ENCODE results near the gene PAX5.

Gene PAX5

GRCh38 chr9:36893911-36894310 is 140.2 kb downstream of the PAX5 start:
- TF ChIP-seq CTCF (IDR thresholded peaks at IDR 0.05; ENCODE audit: low read depth, low read length) = no peak

DNA sequence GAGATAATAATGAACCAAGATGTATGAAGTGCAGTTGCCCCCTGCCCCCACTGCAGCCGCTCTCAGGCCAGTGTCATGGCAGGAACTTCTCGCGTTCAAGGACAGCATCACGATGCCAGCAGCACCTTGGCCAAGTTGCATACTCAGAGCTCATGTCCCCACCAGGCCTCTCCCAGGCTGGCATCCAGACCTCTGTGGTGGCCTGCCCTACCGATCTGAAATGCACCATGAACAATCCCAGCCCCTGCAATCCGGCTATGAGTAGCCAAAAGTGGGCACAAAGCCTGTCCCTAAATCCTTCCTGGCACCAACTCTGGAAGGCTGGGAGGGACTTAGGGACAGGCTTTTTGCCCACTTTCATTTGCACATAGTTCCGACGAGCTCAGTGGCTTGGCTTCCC is 140.9 kb downstream of the PAX5 start:
- DNase-seq (ENCODE audit: extremely low read depth, low read depth) = no peak
- no peak for TF ChIP-seq CTCF (IDR thresholded peaks at IDR 0.05; ENCODE audit: low read depth, low read length)

More at GRCh38 chr9:36893911-36894310, 140.2 kb downstream of the PAX5 start:
- no peak for DNase-seq (ENCODE audit: extremely low read depth, low read depth)

GRCh38 chr9:36892279-36892678 is 141.8 kb downstream of the PAX5 start:
- TF ChIP-seq CTCF (IDR thresholded peaks at IDR 0.05; ENCODE audit: low read depth, low read length) = no peak
- DNase-seq (ENCODE audit: extremely low read depth, low read depth) = no peak

DNA sequence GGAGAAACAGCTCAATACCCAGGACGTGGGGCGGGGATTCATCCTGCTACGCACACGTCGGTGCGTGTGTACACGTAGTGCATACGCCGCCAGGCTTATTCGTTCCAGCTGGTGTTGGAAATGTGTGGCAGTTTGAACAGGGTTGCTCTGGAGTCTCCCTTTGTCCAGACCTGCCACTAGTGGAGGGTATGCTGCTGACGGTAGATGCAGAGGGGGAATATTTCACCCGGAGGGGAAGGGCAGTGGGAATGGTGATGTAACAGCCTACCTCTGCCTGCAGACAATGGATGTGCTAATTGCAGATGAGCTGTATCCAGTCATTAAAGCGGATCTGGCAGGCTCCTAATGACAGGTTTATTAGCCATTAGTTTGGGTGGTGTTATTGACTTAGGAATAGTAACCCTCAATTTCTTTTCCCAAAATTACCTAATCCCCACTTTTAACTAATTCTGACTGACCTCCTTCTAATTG is 142.7 kb downstream of the PAX5 start:
- no peak for DNase-seq (ENCODE audit: extremely low read depth, low read depth)
- no peak for TF ChIP-seq CTCF (IDR thresholded peaks at IDR 0.05; ENCODE audit: low read depth, low read length)

GRCh38 chr9:36889844-36890243 is 144.2 kb downstream of the PAX5 start:
- TF ChIP-seq CTCF (IDR thresholded peaks at IDR 0.05; ENCODE audit: low read depth, low read length) = no peak
- DNase-seq (ENCODE audit: extremely low read depth, low read depth) = no peak

- DNase-seq (ENCODE audit: extremely low read depth, low read depth) = no peak
- no peak for TF ChIP-seq CTCF (IDR thresholded peaks at IDR 0.05; ENCODE audit: low read depth, low read length)
These were observed 145.5 kb downstream of the PAX5 start for GRCh38 chr9:36888551-36888950.

GRCh38 chr9:36884721-36885120 is 149.3 kb downstream of the PAX5 start:
- TF ChIP-seq CTCF (IDR thresholded peaks at IDR 0.05; ENCODE audit: low read depth, low read length) = no peak
- DNase-seq (ENCODE audit: extremely low read depth, low read depth) = no peak

Measured in AG09319 (cell line).